ENCODE data around the gene PPM1N.

PPM1N gene

GRCh38 chr19:45511074-45511473 lies 12.8 kb downstream of the PPM1N start:
- TF ChIP-seq CTCF (IDR thresholded peaks at IDR 0.05; ENCODE audit: control insufficient read depth, extremely low read depth, insufficient read depth): no peak
- no peak for DNase-seq (ENCODE audit: low read depth)
- no peak overlapping the region for H3K4me3 ChIP-seq (ENCODE audit: low read depth, low read length)

DNA sequence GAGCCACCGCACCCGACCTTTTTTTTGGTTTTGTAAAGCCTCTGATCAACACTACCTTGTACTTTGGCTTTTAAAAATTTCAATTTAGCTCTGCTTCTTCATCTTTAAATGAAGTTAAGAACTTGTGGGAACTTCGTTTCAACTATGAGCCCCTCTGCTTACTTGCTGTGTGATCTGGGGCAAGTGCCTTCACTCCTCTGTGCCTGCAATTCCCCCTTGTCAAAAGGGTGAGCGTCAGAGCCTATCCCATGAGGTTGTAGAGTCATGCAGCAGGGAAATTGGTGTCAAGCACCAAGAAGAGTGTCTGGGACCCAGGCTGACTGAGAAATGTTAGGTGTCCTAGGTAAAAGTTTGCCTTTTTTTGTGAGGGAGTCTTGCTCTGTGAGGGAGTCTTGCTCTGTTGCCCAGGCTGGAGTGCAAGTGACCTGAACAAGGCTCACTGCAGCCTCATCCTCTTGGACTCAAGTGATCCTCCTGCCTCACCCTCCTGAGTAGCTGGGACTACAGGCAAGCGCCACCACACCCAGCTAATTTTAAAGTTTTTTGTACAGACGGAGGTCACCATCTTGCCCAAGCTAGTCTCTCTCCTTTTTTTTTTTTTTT lies 14.7 kb downstream of the PPM1N start:
- no peak overlapping the region for H3K4me3 ChIP-seq (ENCODE audit: low read depth, low read length)
- no peak for DNase-seq (ENCODE audit: low read depth)
- TF ChIP-seq CTCF (IDR thresholded peaks at IDR 0.05; ENCODE audit: control insufficient read depth, extremely low read depth, insufficient read depth): no peak

DNA sequence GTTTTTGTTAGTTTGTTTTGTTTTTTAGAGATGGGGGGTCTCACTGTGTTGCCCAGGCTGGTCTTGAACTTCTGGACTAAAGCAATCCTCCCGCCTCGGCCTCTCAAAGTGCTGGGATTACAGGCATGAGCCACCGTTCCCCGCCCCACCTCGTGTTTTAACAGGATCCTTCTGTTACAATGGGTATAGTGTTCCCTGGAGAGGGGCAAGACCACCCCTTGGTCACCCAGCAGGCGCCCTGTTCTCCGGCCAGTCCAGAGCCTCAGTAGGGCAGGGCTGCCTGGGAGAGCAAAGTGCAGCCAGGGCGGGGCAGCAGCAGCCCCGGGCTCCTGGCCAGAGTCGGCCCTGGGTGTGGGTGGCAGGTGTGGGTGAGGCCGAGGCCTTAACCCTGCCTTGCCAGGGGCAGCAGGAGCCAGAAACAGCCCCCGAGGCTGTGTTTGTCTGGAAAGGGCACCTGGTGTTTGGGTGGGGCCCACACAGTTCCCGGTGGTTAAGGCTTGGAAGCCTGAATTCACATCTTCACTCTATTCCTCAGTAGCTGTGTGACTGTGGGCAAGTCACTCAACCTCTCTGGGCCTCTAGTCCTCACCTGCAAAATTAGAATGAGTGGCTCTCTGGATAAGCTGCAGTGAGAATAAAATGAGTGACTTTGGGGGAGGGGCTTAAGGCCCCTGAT lies 16.3 kb downstream of the PPM1N start:
- DNase-seq (ENCODE audit: low read depth): no peak
- no peak overlapping the region for H3K4me3 ChIP-seq (ENCODE audit: low read depth, low read length)
- TF ChIP-seq CTCF (IDR thresholded peaks at IDR 0.05; ENCODE audit: control insufficient read depth, extremely low read depth, insufficient read depth): no peak

GRCh38 chr19:45515081-45515624 lies 16.9 kb downstream of the PPM1N start:
- TF ChIP-seq CTCF (IDR thresholded peaks at IDR 0.05; ENCODE audit: control insufficient read depth, extremely low read depth, insufficient read depth): no peak
- H3K4me3 ChIP-seq (ENCODE audit: low read depth, low read length): no peak overlapping the region
- DNase-seq (ENCODE audit: low read depth): no peak

GRCh38 chr19:45515807-45516401 lies 17.7 kb downstream of the PPM1N start:
- DNase-seq (ENCODE audit: low read depth): no peak
- H3K4me3 ChIP-seq (ENCODE audit: low read depth, low read length): no peak overlapping the region
- TF ChIP-seq CTCF (IDR thresholded peaks at IDR 0.05; ENCODE audit: control insufficient read depth, extremely low read depth, insufficient read depth): no peak

GRCh38 chr19:45517238-45517637 lies 19.0 kb downstream of the PPM1N start:
- H3K4me3 ChIP-seq (ENCODE audit: low read depth, low read length): no peak overlapping the region
- DNase-seq (ENCODE audit: low read depth): no peak
- no peak for TF ChIP-seq CTCF (IDR thresholded peaks at IDR 0.05; ENCODE audit: control insufficient read depth, extremely low read depth, insufficient read depth)
